Measurements from ENCODE around the gene RFFL. TPM values are rescaled to one million over a fixed set of nuclear protein-coding genes. Genes with fewer than 3 reads are reported as not detected.

RFFL gene
- total and polyA plus RNA-seq, 4 donors: 5.8 to 38.1 (median 21.9) TPM

GRCh38 chr17:34990921-34991365, 72.6 kb downstream of the RFFL start:
- no peaks in the 10 kb centered on the region for H3K9me3 ChIP-seq (ENCODE audit: control insufficient read depth in 4 of 4, insufficient read depth in 3 of 4, low read length in 3 of 4)
- DNase-seq (peak; percentile 21 to 34 (median 31)), ATAC-seq (ENCODE audit: insufficient read depth, low FRiP score) (peak; percentile 11)
- H3K9ac ChIP-seq (ENCODE audit: insufficient read depth in 1 of 2, low read length in 2 of 2): no peak overlapping the region
- no peaks in the 10 kb centered on the region for H3K27me3 ChIP-seq (ENCODE audit: control insufficient read depth in 3 of 3, insufficient read depth in 3 of 3, low read length in 2 of 3)
- no peak for TF ChIP-seq CTCF (IDR thresholded peaks at IDR 0.05; ENCODE audit: control extremely low read depth, extremely low read depth)
- peaks cover 27 to 65% (median 37%) of the 10 kb centered on the region in 4 donors for H3K36me3 ChIP-seq (ENCODE audit: control insufficient read depth in 4 of 4, insufficient read depth in 4 of 4, low read length in 4 of 4)
- peaks cover 0 to 4% (median 0%) of the 10 kb centered on the region in 5 donors for H3K4me1 ChIP-seq (ENCODE audit: control insufficient read depth in 5 of 5, insufficient read depth in 5 of 5, low read length in 5 of 5)
- H3K4me3 ChIP-seq: no peak overlapping the region
- H3K27ac ChIP-seq (ENCODE audit: low read depth in 1 of 2, low read length in 1 of 2): no peak overlapping the region
- 28 to 48% methylated on average over 6 of the region's 6 CpGs for WGBS, 2 donors

GRCh38 chr17:34989473-34989872, 74.0 kb downstream of the RFFL start:
- Histone ChIP-seq H3K27me3 (ENCODE audit: control insufficient read depth in 3 of 3, insufficient read depth in 3 of 3, low read length in 2 of 3) (no peaks in the 10 kb centered on the region), H3K4me1 (ENCODE audit: control insufficient read depth in 5 of 5, insufficient read depth in 5 of 5, low read length in 5 of 5) (peaks cover 0 to 4% (median 0%) of the 10 kb centered on the region in 5 donors), H3K9ac (ENCODE audit: insufficient read depth in 1 of 2, low read length in 2 of 2) (no peak overlapping the region), H3K4me3 (no peak overlapping the region), H3K27ac (ENCODE audit: low read depth in 1 of 2, low read length in 1 of 2) (no peak overlapping the region), H3K36me3 (ENCODE audit: control insufficient read depth in 4 of 4, insufficient read depth in 4 of 4, low read length in 4 of 4) (peaks cover 22 to 51% (median 32%) of the 10 kb centered on the region in 4 donors), H3K9me3 (ENCODE audit: control insufficient read depth in 4 of 4, insufficient read depth in 3 of 4, low read length in 3 of 4) (no peaks in the 10 kb centered on the region)
- TF ChIP-seq CTCF (IDR thresholded peaks at IDR 0.05; ENCODE audit: control extremely low read depth, extremely low read depth): no peak
- no peak for DNase-seq
- no peak for ATAC-seq (ENCODE audit: insufficient read depth, low FRiP score)
- 84 to 92% methylated on average over 10 of the region's 10 CpGs for WGBS, 2 donors

GRCh38 chr17:34988644-34989043, 74.9 kb downstream of the RFFL start:
- no peak overlapping the region for H3K27ac ChIP-seq (ENCODE audit: low read depth in 1 of 2, low read length in 1 of 2)
- peaks cover 18 to 48% (median 26%) of the 10 kb centered on the region in 4 donors for H3K36me3 ChIP-seq (ENCODE audit: control insufficient read depth in 4 of 4, insufficient read depth in 4 of 4, low read length in 4 of 4)
- H3K4me1 ChIP-seq (ENCODE audit: control insufficient read depth in 5 of 5, insufficient read depth in 5 of 5, low read length in 5 of 5): peaks cover 0 to 6% (median 0%) of the 10 kb centered on the region in 5 donors
- H3K4me3 ChIP-seq: no peak overlapping the region
- no peaks in the 10 kb centered on the region for H3K27me3 ChIP-seq (ENCODE audit: control insufficient read depth in 3 of 3, insufficient read depth in 3 of 3, low read length in 2 of 3)
- WGBS, 2 donors: 66 to 86% methylated on average over 2 of the region's 2 CpGs
- H3K9me3 ChIP-seq (ENCODE audit: control insufficient read depth in 4 of 4, insufficient read depth in 3 of 4, low read length in 3 of 4): no peaks in the 10 kb centered on the region
- DNase-seq: no peak
- ATAC-seq (ENCODE audit: insufficient read depth, low FRiP score): no peak
- no peak overlapping the region for H3K9ac ChIP-seq (ENCODE audit: insufficient read depth in 1 of 2, low read length in 2 of 2)
- no peak for TF ChIP-seq CTCF (IDR thresholded peaks at IDR 0.05; ENCODE audit: control extremely low read depth, extremely low read depth)

- H3K4me1 ChIP-seq (ENCODE audit: control insufficient read depth in 5 of 5, insufficient read depth in 5 of 5, low read length in 5 of 5): peaks cover 0 to 7% (median 1%) of the 10 kb centered on the region in 5 donors
These were observed 76.3 kb downstream of the RFFL start for GRCh38 chr17:34987232-34987631.

More at GRCh38 chr17:34987232-34987631, 76.3 kb downstream of the RFFL start:
- H3K4me3 ChIP-seq: no peak overlapping the region
- H3K27ac ChIP-seq (ENCODE audit: low read depth in 1 of 2, low read length in 1 of 2): no peak overlapping the region
- ATAC-seq (ENCODE audit: insufficient read depth, low FRiP score) (no peak), DNase-seq (no peak)
- TF ChIP-seq CTCF (IDR thresholded peaks at IDR 0.05; ENCODE audit: control extremely low read depth, extremely low read depth): no peak
- no peaks in the 10 kb centered on the region for H3K27me3 ChIP-seq (ENCODE audit: control insufficient read depth in 3 of 3, insufficient read depth in 3 of 3, low read length in 2 of 3)
- H3K9me3 ChIP-seq (ENCODE audit: control insufficient read depth in 4 of 4, insufficient read depth in 3 of 4, low read length in 3 of 4): no peaks in the 10 kb centered on the region
- 78 to 80% methylated on average over 2 of the region's 2 CpGs for WGBS, 2 donors
- H3K36me3 ChIP-seq (ENCODE audit: control insufficient read depth in 4 of 4, insufficient read depth in 4 of 4, low read length in 4 of 4): peaks cover 19 to 37% (median 24%) of the 10 kb centered on the region in 4 donors
- no peak overlapping the region for H3K9ac ChIP-seq (ENCODE audit: insufficient read depth in 1 of 2, low read length in 2 of 2)
